Smooth muscle cell (in vitro differentiated cells): ENCODE measurements around the gene GMPPA. TPM values are rescaled to one million over a fixed set of nuclear protein-coding genes. Genes with fewer than 3 reads are reported as not detected.

Experiments used
- DNase-seq: peaks from one replicate; lab custom pipeline; 2025; ENCODE audit not compliant: unreplicated experiment; lab: John Stamatoyannopoulos, UW
- H2AFZ ChIP-seq: fragments of 200-600 bp; sonication (generic); 2 replicates; pipeline ENCODE4 v1.6.0; 2016; ENCODE audit warnings: antibody characterized with exemption, low read depth, mild to moderate bottlenecking
- H3F3A ChIP-seq: fragments of 200-600 bp; sonication (generic); 2 replicates; pipeline ENCODE4 v1.6.0; 2017; ENCODE audit warnings: antibody characterized with exemption, low read depth
- H3K27ac ChIP-seq: fragments of 200-600 bp; sonication (generic); 2 replicates; pipeline ENCODE4 v1.5.1; 2016; ENCODE audit warnings: low read depth, mild to moderate bottlenecking
- H3K27me3 ChIP-seq: fragments of 200-600 bp; sonication (generic); 2 replicates; pipeline ENCODE4 v1.6.1; 2016; ENCODE audit warnings: low read depth, mild to moderate bottlenecking
- H3K36me3 ChIP-seq: fragments of 200-600 bp; sonication (generic); 2 replicates; pipeline ENCODE4 v1.5.1; 2016; ENCODE audit warnings: low read depth
- H3K4me1 ChIP-seq: fragments of 200-600 bp; sonication (generic); 2 replicates; pipeline ENCODE4 v1.5.1; 2016; ENCODE audit warnings: low read depth
- H3K4me2 ChIP-seq: fragments of 200-600 bp; sonication (generic); 2 replicates; pipeline ENCODE4 v1.6.0; 2016; ENCODE audit warnings: mild to moderate bottlenecking
- H3K4me3 ChIP-seq: fragments of 200-600 bp; sonication (generic); 2 replicates; pipeline ENCODE4 v1.5.1; 2016; ENCODE audit warnings: mild to moderate bottlenecking
- H3K79me2 ChIP-seq: fragments of 200-600 bp; sonication (generic); 2 replicates; pipeline ENCODE4 v1.6.0; 2016; ENCODE audit warnings: low read depth, mild to moderate bottlenecking
- H3K9ac ChIP-seq: fragments of 200-600 bp; sonication (generic); 2 replicates; pipeline ENCODE4 v1.6.0; 2016; ENCODE audit warnings: low read depth
- H3K9me3 ChIP-seq: fragments of 200-600 bp; sonication (generic); replicated peaks from 2 replicates; pipeline ENCODE4 v1.5.1; 2016; ENCODE audit warnings: low read depth
- H4K20me1 ChIP-seq: fragments of 200-600 bp; sonication (generic); 2 replicates; pipeline ENCODE4 v1.6.0; 2016; ENCODE audit warnings: low read depth
- WGBS: methylation state at CpG from one replicate; pipeline ENCODE4 v1.1.7; 2016; ENCODE audit warnings: low lambda C conversion rate; 5-methylcytosine and 5-hydroxymethylcytosine counted together
- polyA plus RNA-seq: library from polyadenylated mRNA; unstranded; fragments of >200 nt; fragmentation: Nextera tagmentation; extraction: Ambion mirVana; gene quantifications from 2 replicates; pipeline ENCODE4 v1.2.1, GENCODE V29; 2016
- total RNA-seq: library from RNA; depleted of rRNA; stranded (reverse); fragments of >200 nt; gene quantifications from 2 replicates; pipeline ENCODE4 v1.2.3, GENCODE V29; 2014
- TF ChIP-seq, protein P1 (sequence below): fragments of 200-600 bp; sonication (generic); IDR thresholded peaks from 2 replicates; pipeline ENCODE4 v1.5.1; 2017; ENCODE audit warnings: borderline replicate concordance, mild to moderate bottlenecking, antibody characterized with exemption; ENCODE audit not compliant: insufficient read depth, poor library complexity, severe bottlenecking

The GMPPA gene
- total and polyA plus RNA-seq, 2 experiments from 2014 or later: 59.3 to 81.7 TPM

DNA sequence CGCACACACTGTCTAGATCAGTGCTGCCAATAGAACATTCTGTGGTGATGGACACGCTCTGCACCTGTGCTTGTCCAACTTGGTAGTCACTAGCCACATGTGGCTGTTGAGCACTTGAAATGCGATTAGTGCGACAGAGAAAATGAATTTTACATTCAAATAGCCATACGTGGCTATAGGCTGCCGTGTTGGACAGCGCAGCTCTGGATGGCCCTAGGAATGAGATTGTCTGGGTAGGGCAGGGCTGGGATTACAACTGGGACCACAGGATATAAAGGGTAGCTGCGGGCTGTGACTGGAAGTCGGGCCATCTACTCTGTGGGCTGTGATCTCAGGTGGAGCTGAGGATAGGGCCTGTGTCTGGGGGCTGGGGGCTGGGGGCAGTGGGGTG is 20.8 kb downstream of the GMPPA start:
- 94% methylated on average over 9 of the region's 9 CpGs for WGBS
- TF ChIP-seq, protein P1, sequence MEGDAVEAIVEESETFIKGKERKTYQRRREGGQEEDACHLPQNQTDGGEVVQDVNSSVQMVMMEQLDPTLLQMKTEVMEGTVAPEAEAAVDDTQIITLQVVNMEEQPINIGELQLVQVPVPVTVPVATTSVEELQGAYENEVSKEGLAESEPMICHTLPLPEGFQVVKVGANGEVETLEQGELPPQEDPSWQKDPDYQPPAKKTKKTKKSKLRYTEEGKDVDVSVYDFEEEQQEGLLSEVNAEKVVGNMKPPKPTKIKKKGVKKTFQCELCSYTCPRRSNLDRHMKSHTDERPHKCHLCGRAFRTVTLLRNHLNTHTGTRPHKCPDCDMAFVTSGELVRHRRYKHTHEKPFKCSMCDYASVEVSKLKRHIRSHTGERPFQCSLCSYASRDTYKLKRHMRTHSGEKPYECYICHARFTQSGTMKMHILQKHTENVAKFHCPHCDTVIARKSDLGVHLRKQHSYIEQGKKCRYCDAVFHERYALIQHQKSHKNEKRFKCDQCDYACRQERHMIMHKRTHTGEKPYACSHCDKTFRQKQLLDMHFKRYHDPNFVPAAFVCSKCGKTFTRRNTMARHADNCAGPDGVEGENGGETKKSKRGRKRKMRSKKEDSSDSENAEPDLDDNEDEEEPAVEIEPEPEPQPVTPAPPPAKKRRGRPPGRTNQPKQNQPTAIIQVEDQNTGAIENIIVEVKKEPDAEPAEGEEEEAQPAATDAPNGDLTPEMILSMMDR: no peak
- Histone ChIP-seq H2AFZ (no peak overlapping the region), H3K79me2 (no peaks in the 10 kb centered on the region), H3K36me3 (no peaks in the 10 kb centered on the region), H3K27ac (no peak overlapping the region), H3K9ac (no peak overlapping the region), H3K9me3 (no peaks in the 10 kb centered on the region), H3K4me2 (no peak overlapping the region), H3K4me3 (no peak overlapping the region), H3K27me3 (peaks cover 10% of the 10 kb centered on the region), H4K20me1 (peaks cover 5% of the 10 kb centered on the region), H3F3A (no peaks in the 10 kb centered on the region), H3K4me1 (peaks cover 29% of the 10 kb centered on the region)
- DNase-seq: no peak

DNA sequence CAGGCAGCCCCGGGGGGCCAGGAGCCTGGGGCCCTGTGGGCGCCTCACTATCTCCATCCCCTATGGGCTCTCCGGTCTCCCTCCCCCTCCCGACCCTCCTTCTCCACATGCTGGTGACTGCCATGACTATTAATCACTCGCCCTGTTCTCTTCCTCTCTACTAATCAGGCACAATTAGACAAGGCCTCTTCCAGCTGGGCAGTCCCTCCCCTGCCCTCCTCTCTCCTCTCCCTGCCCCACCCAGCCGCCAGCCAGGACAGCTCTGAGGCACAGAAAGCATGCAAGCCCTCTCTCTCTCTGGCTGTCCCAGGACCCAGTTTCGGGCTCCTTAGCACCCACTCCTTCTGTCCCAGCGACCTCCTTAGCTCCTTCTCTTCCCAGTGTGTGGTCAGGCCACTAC is 21.4 kb downstream of the GMPPA start:
- H3K9ac ChIP-seq: no peak overlapping the region
- no peak overlapping the region for H2AFZ ChIP-seq
- H3K4me3 ChIP-seq: no peak overlapping the region
- WGBS: 63% methylated on average over 6 of the region's 8 CpGs
- no peaks in the 10 kb centered on the region for H3F3A ChIP-seq
- H3K27ac ChIP-seq: no peak overlapping the region
- H3K79me2 ChIP-seq: no peaks in the 10 kb centered on the region
- TF ChIP-seq, protein P1: no peak
- H3K36me3 ChIP-seq: no peaks in the 10 kb centered on the region
- no peaks in the 10 kb centered on the region for H3K9me3 ChIP-seq
- peaks cover 5% of the 10 kb centered on the region for H4K20me1 ChIP-seq
- peaks cover 5% of the 10 kb centered on the region for H3K27me3 ChIP-seq
- H3K4me1 ChIP-seq: peaks cover 29% of the 10 kb centered on the region
- no peak for DNase-seq
- H3K4me2 ChIP-seq: peak overlapping the region; percentile 93

DNA sequence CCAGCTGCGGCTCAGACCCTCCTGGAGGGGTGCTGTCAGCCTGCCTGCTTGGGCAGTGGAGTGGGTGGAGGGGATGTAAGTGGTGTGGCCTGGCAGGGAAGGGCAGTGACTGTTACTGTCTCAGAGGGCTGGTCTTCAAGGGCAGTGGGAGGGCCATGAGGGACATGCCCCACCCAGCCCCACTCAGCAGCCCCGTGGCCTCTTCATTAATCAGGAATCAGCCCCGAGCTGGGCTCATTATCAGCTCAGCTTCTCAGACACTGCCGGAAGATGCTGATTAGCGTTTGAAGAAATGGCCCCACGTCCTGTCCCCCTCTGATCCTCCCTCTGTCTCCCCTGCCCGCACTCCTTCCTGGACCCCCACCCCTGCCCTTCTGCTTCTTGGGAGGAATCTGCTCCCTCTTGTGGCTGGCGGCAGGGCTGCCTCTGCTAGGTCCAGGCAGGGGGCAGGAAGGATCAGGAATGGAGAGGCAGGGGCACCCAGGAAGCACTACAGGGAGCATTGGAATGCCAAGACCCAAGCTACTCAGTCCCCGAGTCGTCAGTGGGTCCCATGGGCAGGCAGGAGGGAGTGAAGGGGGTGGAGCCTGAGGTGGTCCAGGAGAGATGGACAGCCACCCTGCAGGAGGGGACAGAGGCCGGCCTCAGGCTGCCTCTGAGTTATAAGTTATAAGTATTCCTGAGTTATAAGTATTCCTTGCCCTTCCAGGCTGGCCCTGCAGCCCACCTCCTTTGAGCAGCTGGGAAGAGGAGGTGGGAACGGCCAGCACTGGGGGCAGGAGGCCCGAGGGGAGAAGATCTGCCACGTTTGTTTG is 22.6 kb downstream of the GMPPA start:
- no peaks in the 10 kb centered on the region for H3K9me3 ChIP-seq
- H3F3A ChIP-seq: no peaks in the 10 kb centered on the region
- peak overlapping the region; percentile 93 for H3K4me2 ChIP-seq
- no peak overlapping the region for H3K4me3 ChIP-seq
- no peaks in the 10 kb centered on the region for H3K27me3 ChIP-seq
- H3K79me2 ChIP-seq: no peaks in the 10 kb centered on the region
- peaks cover 41% of the 10 kb centered on the region for H3K4me1 ChIP-seq
- no peak overlapping the region for H3K9ac ChIP-seq
- peaks cover 5% of the 10 kb centered on the region for H4K20me1 ChIP-seq
- 11% methylated on average over 13 of the region's 14 CpGs for WGBS
- no peak overlapping the region for H2AFZ ChIP-seq
- H3K27ac ChIP-seq: no peak overlapping the region
- TF ChIP-seq, protein P1: peak; percentile 60
- peak; percentile 43 for DNase-seq
- H3K36me3 ChIP-seq: no peaks in the 10 kb centered on the region
